Activated CD4-positive, CD25-positive, alpha-beta regulatory T cell treated with anti-CD3 and anti-CD28 coated beads, Interleukin-2, amount 50 U/mL, for 72 hours (primary cell): ENCODE measurements around the gene FGF1.

ENCODE experiments used
- DNase-seq: peaks from one replicate; pipeline ENCODE4 v3.0.0; 2021

Gene FGF1

GRCh38 chr5:142641711-142642110 is 44.2 kb downstream of the FGF1 start:
- DNase-seq: no peak

- DNase-seq: no peak
Measured at GRCh38 chr5:142640316-142641005, 45.4 kb downstream of the FGF1 start.

GRCh38 chr5:142639455-142639854 is 46.4 kb downstream of the FGF1 start:
- no peak for DNase-seq

- no peak for DNase-seq
Measured at GRCh38 chr5:142637871-142638270, 48.0 kb downstream of the FGF1 start.

GRCh38 chr5:142636698-142637324 is 49.1 kb downstream of the FGF1 start:
- no peak for DNase-seq

GRCh38 chr5:142636093-142636492 is 49.8 kb downstream of the FGF1 start:
- no peak for DNase-seq

GRCh38 chr5:142634216-142635011 is 51.5 kb downstream of the FGF1 start:
- DNase-seq: no peak

GRCh38 chr5:142630927-142631539 is 54.9 kb downstream of the FGF1 start:
- DNase-seq: no peak

GRCh38 chr5:142627383-142628217 is 58.3 kb downstream of the FGF1 start:
- no peak for DNase-seq

- DNase-seq: no peak
Measured at GRCh38 chr5:142626786-142627185, 59.1 kb downstream of the FGF1 start.

GRCh38 chr5:142626099-142626498 is 59.8 kb downstream of the FGF1 start:
- DNase-seq: no peak

GRCh38 chr5:142621227-142621626 is 64.7 kb downstream of the FGF1 start:
- DNase-seq: no peak

- DNase-seq: no peak
Measured at GRCh38 chr5:142619815-142620214, 66.1 kb downstream of the FGF1 start.

- DNase-seq: no peak
Measured at GRCh38 chr5:142618130-142618523, 67.8 kb downstream of the FGF1 start.

GRCh38 chr5:142617416-142618129 is 68.3 kb downstream of the FGF1 start:
- no peak for DNase-seq

GRCh38 chr5:142615948-142616347 is 69.9 kb downstream of the FGF1 start:
- no peak for DNase-seq

- DNase-seq: no peak
Measured at GRCh38 chr5:142614054-142614453, 71.8 kb downstream of the FGF1 start.

GRCh38 chr5:142613271-142613671 is 72.6 kb downstream of the FGF1 start:
- no peak for DNase-seq

- DNase-seq: no peak
Measured at GRCh38 chr5:142612494-142613270, 73.2 kb downstream of the FGF1 start.

GRCh38 chr5:142611154-142611553 is 74.7 kb downstream of the FGF1 start:
- DNase-seq: peak; percentile 64
